Spleen (tissue), 7 donors: ENCODE results near the gene ARHGEF28.

Experiments
- CTCF ChIP-seq, 11 experiments: fragments of 200-600 bp in 7 of 11; fragments of 450-650 bp in 4 of 11; sonication (generic) in 4 of 11; IDR thresholded peaks in 8 of 11; conservative IDR thresholded peaks in 3 of 11; 1 replicate in 7 of 11; 2 replicates in 4 of 11; pipeline versions ENCODE4 v1.4.0 to v1.8.0; 2016 to 2021; ENCODE audit warnings: antibody characterized with exemption in 11 of 11, inconsistent platforms in 4 of 11, mild to moderate bottlenecking in 1 of 11
- POLR2A ChIP-seq, 3 donors: fragments of 450-650 bp; IDR thresholded peaks; one replicate each; pipeline ENCODE4 v1.5.1; 2017; ENCODE audit warnings: antibody characterized with exemption in 3 of 3, mild to moderate bottlenecking in 1 of 3
- POLR2AphosphoS5 ChIP-seq, 3 donors: sonication (generic); formaldehyde crosslinking; IDR thresholded peaks; one replicate each; pipeline ENCODE4 v1.5.1; 2017; ENCODE audit warnings: antibody characterized with exemption in 3 of 3
- donor health status: DM: no; HTN: no; CAD: no; lungs with moderate emphysema.
- donor health status: DM: no; HTN: no; CAD: no.
- donor health status: DM: no; HTN: no; CAD: no.

- TF ChIP-seq CTCF (IDR thresholded peaks at IDR 0.05 in 8 of 11, conservative IDR thresholded peaks at IDR 0.05 in 3 of 11) (no peak), POLR2AphosphoS5 (IDR thresholded peaks at IDR 0.05) (no peak), POLR2A (IDR thresholded peaks at IDR 0.05) (no peak)
Measured at GRCh38 chr5:73692981-73693380, 67.0 kb downstream of the ARHGEF28 start.
